Embryonic facial prominence (tissue), 1 donor: ENCODE measurements around the gene PSMD6.

Source experiments
- DNase-seq: peaks from one replicate; pipeline ENCODE4 v3.0.0-alpha.2; 2016; ENCODE audit errors: extremely low spot score

PSMD6 gene

DNA sequence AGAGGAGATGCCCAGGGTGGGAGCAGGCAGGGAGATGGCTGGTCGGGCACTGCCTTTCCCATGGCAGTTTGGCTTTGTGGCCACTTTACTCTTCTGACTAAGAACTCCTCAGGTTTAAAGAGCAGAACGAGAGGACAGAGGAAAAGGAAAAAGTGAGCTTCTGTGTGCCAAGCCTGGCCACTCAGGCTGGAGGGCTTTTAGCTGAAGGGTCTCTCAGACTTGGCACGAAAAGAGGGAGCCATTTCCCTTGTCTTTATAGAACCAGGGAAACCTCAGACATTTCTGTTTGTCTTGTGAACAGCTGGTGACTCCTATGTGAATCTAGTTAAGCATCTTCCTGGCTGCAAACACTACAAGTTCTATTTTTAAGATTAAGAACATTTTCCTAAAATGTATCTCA is 23.3 kb upstream of the PSMD6 start:
- DNase-seq, result no peak

GRCh38 chr3:64042952-64043351 is 19.7 kb upstream of the PSMD6 start:
- DNase-seq, result no peak

DNA sequence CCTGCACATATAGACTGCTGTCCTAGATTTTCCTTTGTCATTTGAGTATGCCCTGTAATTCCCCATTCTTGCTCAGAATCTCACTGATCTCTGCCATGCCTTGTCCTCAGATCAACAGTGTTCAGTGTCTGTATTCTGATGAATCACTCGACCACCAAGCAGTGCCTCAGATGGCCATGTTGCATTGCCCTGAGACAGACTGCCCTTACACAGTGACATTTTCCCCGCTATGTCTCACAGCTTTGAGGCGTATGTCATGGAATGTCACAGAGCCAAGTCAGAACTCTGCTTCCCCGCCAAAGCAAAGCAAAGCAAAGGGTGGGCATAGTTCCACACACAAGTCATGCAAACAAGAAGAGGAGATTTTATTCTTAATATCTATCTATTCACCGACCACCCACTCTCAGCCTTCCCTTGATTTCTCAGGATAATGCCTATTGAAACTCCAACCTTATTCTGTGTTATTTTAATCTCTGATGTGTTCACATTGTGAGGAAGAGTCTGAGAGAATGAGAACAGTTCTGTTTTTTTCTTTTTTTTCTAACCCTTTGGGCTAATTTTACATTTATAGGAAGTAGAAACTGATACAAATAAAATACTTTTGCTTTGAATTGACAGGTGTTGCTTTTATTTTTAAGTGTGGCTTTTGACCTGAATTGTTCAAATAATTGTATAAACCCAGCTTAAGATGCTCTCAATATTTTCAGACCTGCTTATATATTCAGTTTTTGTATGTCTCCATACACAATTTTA is 16.9 kb upstream of the PSMD6 start:
- no peak for DNase-seq

- no peak for DNase-seq
Measured at GRCh38 chr3:64039332-64039731, 16.0 kb upstream of the PSMD6 start.

- DNase-seq, result no peak
Measured at GRCh38 chr3:64038253-64038767, 15.0 kb upstream of the PSMD6 start.

DNA sequence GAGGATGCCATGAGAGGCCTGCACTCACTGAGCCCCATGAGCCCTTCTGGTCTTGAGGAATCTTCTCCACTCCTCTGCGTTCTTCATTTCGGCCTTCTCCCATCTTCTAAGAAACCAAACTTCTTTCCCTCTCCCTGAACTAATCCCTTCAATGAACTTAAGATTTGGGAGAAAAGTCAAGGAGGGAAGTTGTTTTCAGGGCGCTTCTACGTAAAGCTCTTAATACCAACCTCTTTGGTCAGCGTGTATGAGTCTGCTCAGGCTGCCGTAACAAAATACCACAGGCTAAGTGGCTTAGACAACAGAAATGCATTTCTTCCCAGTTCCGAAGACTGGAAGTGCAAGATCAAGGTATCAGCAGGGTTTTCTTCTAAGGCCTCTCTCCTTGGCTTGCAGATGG is 13.8 kb upstream of the PSMD6 start:
- DNase-seq, result no peak

- DNase-seq, result no peak
Measured at GRCh38 chr3:64033069-64033468, 9.8 kb upstream of the PSMD6 start.

DNA sequence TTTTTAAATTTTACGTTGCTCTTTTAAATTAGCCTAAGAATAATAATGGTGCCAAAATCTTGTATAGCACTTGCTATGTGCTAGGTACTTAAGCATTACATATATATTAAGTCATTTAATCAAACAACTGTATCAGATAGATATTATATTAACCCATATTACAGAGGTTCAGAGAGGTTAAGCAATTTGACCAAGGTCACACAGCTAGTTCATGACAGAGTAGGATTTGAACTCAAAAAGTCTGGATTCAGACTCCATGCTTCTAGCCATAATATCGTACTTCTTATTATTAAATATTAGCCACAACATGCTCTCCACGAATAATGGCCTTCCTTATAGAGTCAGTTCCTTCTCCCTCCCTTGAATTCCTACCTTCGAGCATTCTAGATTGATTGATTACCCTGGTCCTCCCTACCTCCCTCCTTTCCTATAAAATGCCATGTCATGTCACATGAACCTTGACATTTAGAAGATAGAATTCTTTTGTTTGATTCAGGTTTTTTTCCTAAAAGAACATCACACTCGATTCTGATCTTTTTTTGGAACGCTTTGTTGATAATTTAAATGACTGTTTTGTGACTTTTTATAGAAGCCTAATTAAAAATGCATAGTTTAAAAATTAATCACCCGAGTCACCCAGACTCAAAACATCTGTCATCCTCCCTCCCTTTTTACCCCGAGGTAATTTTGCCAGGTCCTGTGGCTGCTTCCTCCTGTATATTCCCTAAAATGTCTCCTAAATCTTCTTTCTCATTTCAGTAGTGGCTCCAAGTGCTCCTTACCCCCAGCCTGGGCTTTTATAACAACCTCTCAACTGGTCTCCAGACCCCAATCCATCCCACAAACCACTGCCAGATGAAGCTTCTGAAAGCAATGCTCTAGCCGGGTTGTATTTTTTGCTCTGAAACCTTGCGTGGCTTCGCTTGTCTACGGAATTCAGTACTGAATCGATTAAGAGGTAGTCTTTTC is 8.5 kb upstream of the PSMD6 start:
- no peak for DNase-seq

DNA sequence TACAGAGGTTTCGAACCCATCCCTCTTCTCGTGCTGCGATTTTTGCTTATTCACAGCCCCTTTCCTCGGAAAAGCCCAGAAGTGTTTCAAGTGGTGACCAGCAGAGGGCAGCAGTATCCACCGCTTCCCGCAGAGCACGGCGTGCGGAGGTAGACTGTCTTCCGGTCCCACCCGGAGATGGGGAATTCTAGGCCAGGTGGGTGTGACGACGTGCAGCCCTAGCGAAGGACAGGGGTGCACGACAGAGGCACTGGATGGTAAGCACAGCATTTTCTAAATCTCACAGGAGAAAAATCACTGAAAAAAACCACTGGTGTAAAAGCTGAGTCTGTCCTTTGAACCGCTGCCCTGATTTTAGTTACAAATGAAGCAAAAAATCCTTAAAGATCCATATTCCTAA is 7.4 kb upstream of the PSMD6 start:
- DNase-seq, result peak; percentile 64

GRCh38 chr3:64029287-64029686 is 6.0 kb upstream of the PSMD6 start:
- DNase-seq, result no peak

DNA sequence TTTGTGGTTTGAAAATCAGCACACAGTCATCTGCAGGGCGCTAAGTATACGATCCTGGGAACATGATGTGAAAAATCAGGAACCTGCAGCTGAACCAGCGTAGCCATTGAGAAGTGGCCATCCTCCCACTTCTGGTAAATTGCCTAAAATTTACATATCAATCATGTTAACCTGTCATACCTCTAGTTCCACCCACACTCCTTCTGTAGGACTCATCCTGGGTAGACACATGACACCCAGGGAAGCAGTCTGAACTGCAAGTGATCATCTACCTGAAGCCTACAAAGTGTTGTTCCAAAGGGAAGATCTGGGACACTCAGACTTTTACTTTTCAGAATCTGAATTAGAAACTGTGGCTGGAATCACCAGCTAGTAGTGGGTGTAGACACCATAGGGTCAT is 5.5 kb upstream of the PSMD6 start:
- DNase-seq, result no peak

DNA sequence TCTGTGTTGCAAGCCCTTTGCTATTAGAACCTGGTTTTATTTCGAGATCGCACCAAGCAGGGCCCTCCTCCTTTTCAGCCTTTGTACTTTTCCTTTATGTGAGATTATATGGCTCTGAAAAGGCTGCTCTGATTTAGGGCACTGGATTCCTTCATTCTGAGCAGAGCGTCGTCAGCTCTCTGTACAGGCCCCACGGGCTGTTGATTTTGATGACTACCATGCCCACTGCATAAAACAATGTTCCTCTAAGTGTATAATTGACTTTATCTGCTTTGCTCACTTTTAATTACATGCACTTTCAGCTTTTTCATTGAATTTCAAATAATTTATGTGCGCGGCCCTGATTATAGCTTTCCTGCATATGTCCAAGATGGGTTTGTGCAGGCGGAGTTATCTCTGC is 4.4 kb upstream of the PSMD6 start:
- DNase-seq, result no peak

- no peak for DNase-seq
Measured at GRCh38 chr3:64026346-64026745, 3.1 kb upstream of the PSMD6 start.

- DNase-seq, result no peak
Measured at GRCh38 chr3:64023861-64024223, 548 bp upstream of the PSMD6 start.

GRCh38 chr3:64022451-64023186 is 675 bp downstream of the PSMD6 start:
- DNase-seq, result no peak

DNA sequence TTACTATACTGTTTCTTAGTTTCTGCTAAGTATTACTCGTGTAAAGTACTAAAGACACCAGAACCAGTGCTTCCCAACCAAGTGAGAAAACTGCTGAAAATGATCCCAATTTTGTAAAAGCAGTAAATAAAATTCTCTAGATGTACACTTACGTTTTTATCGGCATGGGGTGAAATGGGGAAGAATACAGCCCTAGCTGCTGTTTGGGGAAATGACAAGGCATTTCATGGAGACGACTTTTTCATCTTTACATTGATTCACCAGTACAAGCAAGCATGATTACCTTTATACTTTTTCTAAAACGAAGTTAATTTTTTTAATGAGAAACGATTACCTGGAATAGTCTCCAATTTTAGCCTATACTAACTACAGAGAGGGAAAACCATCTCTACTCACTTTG is 1.4 kb downstream of the PSMD6 start:
- DNase-seq, result no peak

DNA sequence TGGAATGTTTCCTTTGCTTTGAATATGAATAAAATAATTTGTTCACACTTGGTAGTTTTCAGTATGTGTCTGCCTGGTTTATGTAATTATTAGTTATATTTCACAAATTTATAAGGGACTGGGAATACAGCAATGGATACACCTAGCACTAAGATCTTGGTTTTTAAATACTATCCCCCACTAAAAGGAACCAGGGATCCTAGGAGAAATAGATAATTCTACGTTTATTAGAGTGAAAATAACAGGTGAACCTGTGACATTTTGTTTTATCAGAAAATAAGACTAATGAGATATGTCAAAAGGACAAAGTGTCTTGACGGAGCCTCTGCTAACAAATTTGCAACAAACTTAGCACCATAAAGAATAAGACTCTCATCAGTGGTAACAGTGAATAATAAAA is 3.4 kb downstream of the PSMD6 start:
- no peak for DNase-seq

DNA sequence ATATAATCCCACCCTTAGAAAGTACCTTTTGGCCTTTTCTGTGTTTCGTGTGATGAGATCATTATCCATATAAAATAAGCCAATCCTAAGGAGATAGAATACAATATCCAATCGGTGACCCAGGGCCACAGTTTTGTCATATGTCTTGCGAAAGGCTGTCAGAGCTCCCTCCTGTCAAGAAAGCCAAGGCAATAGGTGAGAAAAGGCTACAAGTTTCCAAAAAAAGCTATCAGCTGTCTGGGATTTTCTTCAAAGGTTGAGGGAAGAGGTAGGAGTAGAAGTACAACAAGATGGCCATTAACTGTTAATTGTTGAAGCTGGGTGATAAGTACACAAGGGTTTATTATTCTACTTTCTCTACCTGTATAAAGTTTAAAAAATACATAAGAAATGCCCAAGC is 4.0 kb downstream of the PSMD6 start:
- DNase-seq, result no peak

GRCh38 chr3:64016941-64017620 is 6.2 kb downstream of the PSMD6 start:
- no peak for DNase-seq

DNA sequence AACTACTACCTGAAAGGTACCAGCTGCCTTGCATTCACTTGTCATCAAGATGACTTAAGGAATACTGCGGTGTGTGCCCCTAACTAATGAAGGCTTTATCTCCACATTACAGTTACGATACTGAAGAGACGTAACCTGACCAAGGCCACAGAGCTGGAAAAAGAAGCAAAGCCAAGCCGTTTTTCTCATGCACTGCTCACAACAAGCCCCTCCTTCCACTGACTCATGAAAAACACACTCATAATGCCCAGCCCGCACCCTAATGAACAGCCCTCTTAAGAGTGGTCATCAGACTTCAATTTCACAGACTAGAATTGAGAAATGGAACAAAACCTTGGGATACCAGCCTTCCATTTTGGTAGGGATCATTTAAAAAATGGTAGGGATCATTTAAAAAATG is 11.6 kb downstream of the PSMD6 start:
- no peak for DNase-seq

- DNase-seq, result no peak
Measured at GRCh38 chr3:64010199-64010598, 13.1 kb downstream of the PSMD6 start.

- DNase-seq, result no peak
Measured at GRCh38 chr3:64009528-64009927, 13.8 kb downstream of the PSMD6 start.
